HepG2 (cell line): Measurements from ENCODE around the gene AP3D1. TPM values are rescaled to one million over a fixed set of nuclear protein-coding genes. Genes with fewer than 3 reads are reported as not detected.

Experiments
- EEA1 ChIP-seq: sonication (generic); formaldehyde crosslinking; IDR thresholded peaks from 2 replicates; pipeline ENCODE4 v1.5.1; 2020; ENCODE audit warnings: mild to moderate bottlenecking, missing genetic modification reagents, borderline replicate concordance
- FOXJ3 ChIP-seq: sonication (generic); formaldehyde crosslinking; IDR thresholded peaks from 2 replicates; pipeline ENCODE4 v1.4.0; 2020; ENCODE audit warnings: missing genetic modification reagents, mild to moderate bottlenecking, borderline replicate concordance
- FUBP1 ChIP-seq: sonication (generic); formaldehyde crosslinking; IDR thresholded peaks from 2 replicates; pipeline ENCODE4 v1.5.1; 2020; ENCODE audit warnings: missing genetic modification reagents, mild to moderate bottlenecking, borderline replicate concordance
- GLI4 ChIP-seq: sonication (generic); formaldehyde crosslinking; IDR thresholded peaks from 2 replicates; pipeline ENCODE4 v1.5.1; 2020; ENCODE audit warnings: missing genetic modification reagents, mild to moderate bottlenecking, moderate library complexity, borderline replicate concordance
- KDM5B ChIP-seq: sonication (generic); formaldehyde crosslinking; IDR thresholded peaks from 2 replicates; pipeline ENCODE4 v1.4.0; 2020; ENCODE audit warnings: missing genetic modification reagents, mild to moderate bottlenecking, borderline replicate concordance
- LRRFIP1 ChIP-seq: sonication (generic); formaldehyde crosslinking; conservative IDR thresholded peaks from 2 replicates; pipeline ENCODE4 v1.4.0; 2020; ENCODE audit warnings: missing genetic modification reagents
- MAFG ChIP-seq: sonication (generic); formaldehyde crosslinking; IDR thresholded peaks from 2 replicates; pipeline ENCODE4 v1.5.1; 2020; ENCODE audit warnings: mild to moderate bottlenecking, missing genetic modification reagents
- MYPOP ChIP-seq: sonication (generic); formaldehyde crosslinking; IDR thresholded peaks from 2 replicates; pipeline ENCODE4 v1.8.1; 2023; ENCODE audit warnings: mild to moderate bottlenecking, moderate library complexity, missing genetic modification reagents
- NAIF1 ChIP-seq: sonication (generic); formaldehyde crosslinking; IDR thresholded peaks from 2 replicates; pipeline ENCODE4 v1.5.0; 2020; ENCODE audit warnings: mild to moderate bottlenecking, missing genetic modification reagents, borderline replicate concordance
- NCOA1 ChIP-seq: sonication (generic); formaldehyde crosslinking; IDR thresholded peaks from 2 replicates; pipeline ENCODE4 v1.9.0; 2021; ENCODE audit warnings: missing genetic modification reagents
- NCOR1 ChIP-seq: fragments of 200-600 bp; sonication (generic); IDR thresholded peaks from 2 replicates; pipeline ENCODE4 v1.7.0; 2017; ENCODE audit warnings: antibody characterized with exemption, low read length, borderline replicate concordance
- NR0B2 ChIP-seq: sonication (generic); formaldehyde crosslinking; IDR thresholded peaks from 2 replicates; pipeline ENCODE4 v1.4.0; 2020; ENCODE audit warnings: mild to moderate bottlenecking, missing genetic modification reagents
- RFX5 ChIP-seq: IDR thresholded peaks from 2 replicates; pipeline ENCODE4 v1.6.1; 2011; ENCODE audit warnings: low read depth, low read length, improper control_type of control experiment
- TEAD3 ChIP-seq: optimal IDR thresholded peaks from 2 replicates; pipeline ENCODE3; 2016; ENCODE audit warnings: borderline replicate concordance
- TFE3 ChIP-seq: IDR thresholded peaks from 2 replicates; pipeline ENCODE4 v1.6.1; 2016
- ZHX1 ChIP-seq: sonication (generic); formaldehyde crosslinking; IDR thresholded peaks from 2 replicates; pipeline ENCODE4 v1.8.1; 2022; ENCODE audit warnings: low read depth, mild to moderate bottlenecking, missing genetic modification reagents
- ZNF790 ChIP-seq: sonication (generic); formaldehyde crosslinking; IDR thresholded peaks from 2 replicates; pipeline ENCODE4 v1.8.0; 2022; ENCODE audit warnings: missing genetic modification reagents, mild to moderate bottlenecking, borderline replicate concordance
- polyA plus RNA-seq, 8 experiments: library from polyadenylated mRNA; depleted of rRNA in 3 of 8; stranded (reverse) in 7 of 8; unstranded in 1 of 8; fragments of >200 nt; fragmentation: Illumina TruSeq in 4 of 8; extraction: Trizol in 4 of 8; gene quantifications; 2 replicates each; pipeline versions ENCODE4 v1.2.1 to v1.2.3, GENCODE V29; 2011 to 2016; ENCODE audit warnings: low read depth in 4 of 8, missing spikeins in 1 of 8, mixed read lengths in 1 of 8; ENCODE audit not compliant: insufficient read depth in 1 of 8
- total RNA-seq, 5 experiments: library from RNA; depleted of rRNA; stranded (reverse); fragments of >200 nt; fragmentation: Illumina TruSeq; extraction: Trizol; gene quantifications; 2 replicates each; pipeline ENCODE4 v1.2.3, GENCODE V29; 2016; ENCODE audit warnings: low read depth in 1 of 5

The AP3D1 gene
- total and polyA plus RNA-seq, 2 of the 13 experiments (the other 11 are each of a cell fraction or from before 2014, with no cell fraction given), result 68.0 to 82.6 TPM

GRCh38 chr19:2168619-2169424 is 17.5 kb upstream of the AP3D1 start (continued):
- peak; percentile 61; the same call in 1 of the 2 replicates for TF ChIP-seq ZHX1 (CRISPR knock-in tag)
- no peak for TF ChIP-seq MAFG
- no peak for TF ChIP-seq FUBP1 (CRISPR knock-in tag)
- peak; percentile 80 for TF ChIP-seq FOXJ3
- TF ChIP-seq NAIF1 (CRISPR knock-in tag), result no peak
- 0 out of 2 replicates have a peak, but pooled peaks have one; percentile 66 for TF ChIP-seq NCOR1
- TF ChIP-seq NCOA1 (CRISPR knock-in tag), result peak; percentile 44; the same call in 1 of the 2 replicates
- no peak for TF ChIP-seq EEA1
- TF ChIP-seq RFX5, result no peak
- TF ChIP-seq KDM5B (CRISPR knock-in tag), result peak; percentile 58; the same call in 1 of the 2 replicates
- peak; percentile 50; the same call in 1 of the 2 replicates for TF ChIP-seq ZNF790 (CRISPR knock-in tag)
- TF ChIP-seq TEAD3, result peak; percentile 83
- no peak for TF ChIP-seq LRRFIP1 (CRISPR knock-in tag)
- no peak for TF ChIP-seq NR0B2 (CRISPR knock-in tag)
- peak; percentile 83; the same call in 1 of the 2 replicates for TF ChIP-seq TFE3 (CRISPR knock-in tag)
- TF ChIP-seq MYPOP (CRISPR knock-in tag), result peak; percentile 73
- no peak; the same call in 1 of the 2 replicates for TF ChIP-seq GLI4 (CRISPR knock-in tag)
